NB4 (cell line): ENCODE data around the gene PIK3C2B.
A peak's percentile ranks its signal among the peaks of the same experiment; 100 is the strongest.
"Not testable (repeated sequence)": the region's sequence is repeated elsewhere in the genome, so short reads cannot be mapped to it uniquely, and the experiment has no call there.

Source experiments
- DNase-seq: peaks from one replicate; pipeline ENCODE4 v3.0.0; 2010; ENCODE audit warnings: low read depth
- H3K4me3 ChIP-seq: one replicate; pipeline ENCODE4 v1.5.1; 2011; ENCODE audit warnings: mild to moderate bottlenecking, low read depth, low read length, moderate library complexity
- CTCF ChIP-seq: IDR thresholded peaks from one replicate; pipeline ENCODE4 v1.5.1; 2012; ENCODE audit warnings: low read depth, low read length
- MAX ChIP-seq: IDR thresholded peaks from 2 replicates; pipeline ENCODE4 v1.6.1; 2011; ENCODE audit warnings: low read depth, low read length
- MYC ChIP-seq: IDR thresholded peaks from 2 replicates; pipeline ENCODE4 v1.6.1; 2011; ENCODE audit warnings: low read depth, low read length
- POLR2A ChIP-seq: IDR thresholded peaks from 2 replicates; pipeline ENCODE4 v1.6.1; 2011; ENCODE audit warnings: mild to moderate bottlenecking; ENCODE audit not compliant: insufficient read length; ENCODE audit errors: extremely low read depth

Gene PIK3C2B

GRCh38 chr1:204529371-204529895 is 34.8 kb upstream of the PIK3C2B start:
- no peak for DNase-seq
- TF ChIP-seq POLR2A (no peak), MYC (no peak), CTCF (no peak), MAX (no peak)
- H3K4me3 ChIP-seq: no peak overlapping the region

- no peak overlapping the region for H3K4me3 ChIP-seq
- TF ChIP-seq POLR2A (no peak), MYC (no peak), MAX (no peak), CTCF (no peak)
- DNase-seq: no peak
Measured at GRCh38 chr1:204528677-204529076, 34.1 kb upstream of the PIK3C2B start.

- H3K4me3 ChIP-seq: no peak overlapping the region
- TF ChIP-seq MAX (no peak), POLR2A (no peak), MYC (no peak), CTCF (no peak)
- DNase-seq: no peak
Measured at GRCh38 chr1:204528241-204528640, 33.6 kb upstream of the PIK3C2B start.

- no peak overlapping the region for H3K4me3 ChIP-seq
- no peak for TF ChIP-seq MYC
- no peak for TF ChIP-seq POLR2A
- TF ChIP-seq CTCF: no peak
- TF ChIP-seq MAX: no peak
- no peak for DNase-seq
Measured at GRCh38 chr1:204524986-204525385, 30.4 kb upstream of the PIK3C2B start.

- DNase-seq: peak; percentile 26
- no peak overlapping the region for H3K4me3 ChIP-seq
- TF ChIP-seq MYC (no peak), POLR2A (no peak), CTCF (no peak), MAX (no peak)
Measured at GRCh38 chr1:204523605-204524215, 29.1 kb upstream of the PIK3C2B start.

- DNase-seq: peak; percentile 24
- not testable (repeated sequence) for H3K4me3 ChIP-seq
Measured at GRCh38 chr1:204521941-204522521, 27.4 kb upstream of the PIK3C2B start.
